HUES48 (cell line): Measurements from ENCODE around the gene DCAF6.
A peak's percentile ranks its signal among the peaks of the same experiment; 100 is the strongest.

Experiments
- H3K27ac ChIP-seq: one replicate; pipeline ENCODE4 v1.7.0; 2013; ENCODE audit warnings: low read depth, low read length, inconsistent platforms
- H3K27me3 ChIP-seq: 2 replicates; pipeline ENCODE4 v1.6.1; 2013; ENCODE audit warnings: mild to moderate bottlenecking, low read length; ENCODE audit not compliant: control insufficient read depth, insufficient read depth
- H3K36me3 ChIP-seq: 2 replicates; pipeline ENCODE4 v1.6.1; 2013; ENCODE audit warnings: low read length; ENCODE audit not compliant: control insufficient read depth, insufficient read depth
- H3K4me1 ChIP-seq: 2 replicates; pipeline ENCODE4 v1.6.1; 2013; ENCODE audit warnings: mild to moderate bottlenecking, low read length; ENCODE audit not compliant: control insufficient read depth, insufficient read depth
- H3K4me3 ChIP-seq: 2 replicates; pipeline ENCODE4 v1.5.1; 2013; ENCODE audit warnings: mild to moderate bottlenecking, low read depth, low read length
- H3K9ac ChIP-seq: 2 replicates; pipeline ENCODE4 v1.6.1; 2013; ENCODE audit warnings: mild to moderate bottlenecking, low read depth, low read length, moderate library complexity
- H3K9me3 ChIP-seq: 2 replicates; pipeline ENCODE4 v1.6.1; 2013; ENCODE audit warnings: low read length; ENCODE audit not compliant: control insufficient read depth, insufficient read depth

Gene DCAF6

DNA sequence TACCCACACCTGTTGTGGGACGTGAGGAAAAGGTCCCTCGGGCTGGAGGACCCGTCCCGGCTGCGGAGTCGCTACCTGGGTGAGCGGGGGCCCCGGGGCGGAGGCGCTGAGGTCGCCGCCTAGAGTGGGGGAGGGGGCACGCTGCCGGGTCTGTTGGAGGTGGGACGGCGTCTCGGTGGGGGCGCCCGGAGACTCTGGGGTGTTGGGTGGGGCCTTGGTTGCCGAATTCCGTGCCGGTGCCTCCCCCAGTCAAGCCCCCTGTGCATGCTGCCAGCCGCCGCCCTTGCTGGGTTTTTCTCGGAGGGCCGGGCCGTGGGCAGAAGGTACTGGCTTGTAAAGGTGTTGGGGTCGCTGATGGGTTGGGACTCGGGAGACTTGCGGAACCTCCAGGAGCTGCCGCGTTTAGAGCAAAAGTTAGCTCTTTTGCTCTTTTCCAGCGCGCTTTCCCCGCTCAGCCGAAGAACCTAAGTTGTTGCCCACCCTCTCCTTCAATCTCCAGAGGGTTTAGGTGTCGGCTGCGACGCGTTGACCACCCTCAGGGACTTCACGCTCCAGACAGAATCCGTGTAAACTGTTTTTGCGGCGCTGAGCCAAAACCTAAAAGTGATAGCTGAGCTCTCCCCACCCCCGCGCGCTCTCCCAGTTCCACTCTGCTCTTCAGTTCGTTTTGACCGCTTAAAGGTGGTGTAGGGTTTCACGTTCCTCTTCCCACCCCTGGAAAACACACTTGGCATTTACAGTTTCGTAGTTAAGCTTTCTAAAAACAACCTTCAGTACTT is 636 bp downstream of the DCAF6 start, which contains the start of gene MPC2:
MPC2 (minus strand) TSS at position 143 of the 779 bp plus-strand sequence. CDS start 1,231 bp downstream, outside the sequence.
- no peaks in the 10 kb centered on the region for H3K9me3 ChIP-seq
- H3K27me3 ChIP-seq = no peaks in the 10 kb centered on the region
- H3K27ac ChIP-seq = peak within 1 kb of the TSS; percentile 98
- peaks cover 23% of the 10 kb centered on the region for H3K4me1 ChIP-seq
- H3K36me3 ChIP-seq = no peaks in the 10 kb centered on the region
- peak within 1 kb of the TSS; percentile 96 for H3K4me3 ChIP-seq
- H3K9ac ChIP-seq = peak within 1 kb of the TSS; percentile 99

- H3K36me3 ChIP-seq = no peaks in the 10 kb centered on the region
- peak overlapping the region; percentile 92 for H3K9ac ChIP-seq
- peak overlapping the region; percentile 98 for H3K27ac ChIP-seq
- no peaks in the 10 kb centered on the region for H3K9me3 ChIP-seq
- H3K4me3 ChIP-seq = peak overlapping the region; percentile 96
- H3K27me3 ChIP-seq = no peaks in the 10 kb centered on the region
- peaks cover 23% of the 10 kb centered on the region for H3K4me1 ChIP-seq
Observed at GRCh38 chr1:167937709-167938010, 1.2 kb downstream of the DCAF6 start.

GRCh38 chr1:167938080-167938636 is 1.7 kb downstream of the DCAF6 start:
- Histone ChIP-seq H3K4me3 (peak overlapping the region; percentile 96), H3K9ac (peak overlapping the region; percentile 92; the same call in 1 of the 2 replicates), H3K4me1 (peaks cover 23% of the 10 kb centered on the region), H3K27ac (peak overlapping the region; percentile 98), H3K36me3 (no peaks in the 10 kb centered on the region), H3K27me3 (no peaks in the 10 kb centered on the region), H3K9me3 (no peaks in the 10 kb centered on the region)

DNA sequence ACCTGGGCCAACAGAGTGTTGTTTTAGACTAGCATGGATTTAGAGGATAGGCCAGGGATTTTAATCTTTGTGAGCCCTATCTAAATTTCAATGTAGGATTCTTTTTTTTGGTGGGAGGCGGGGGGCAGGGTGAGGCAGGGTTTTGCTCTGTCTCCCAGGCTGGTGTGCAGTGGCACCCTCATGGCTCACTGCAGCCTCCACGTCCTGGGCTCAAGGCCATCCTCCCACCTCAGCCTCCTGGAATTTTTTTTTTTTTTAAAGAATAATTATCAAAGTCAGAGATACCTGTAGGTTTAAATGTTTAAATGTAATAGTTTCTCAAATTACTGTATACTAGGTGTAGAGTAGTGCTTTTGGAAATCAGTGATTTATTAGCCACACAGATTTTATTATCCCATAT is 3.8 kb downstream of the DCAF6 start:
- no peak overlapping the region for H3K4me3 ChIP-seq

GRCh38 chr1:167943541-167943940 is 7.1 kb downstream of the DCAF6 start:
- Histone ChIP-seq H3K4me1 (peaks cover 17% of the 10 kb centered on the region), H3K27me3 (no peaks in the 10 kb centered on the region), H3K36me3 (no peaks in the 10 kb centered on the region), H3K9me3 (no peaks in the 10 kb centered on the region), H3K27ac (no peak overlapping the region), H3K9ac (no peak overlapping the region), H3K4me3 (no peak overlapping the region)

More for the DNA sequence above, 3.8 kb downstream of the DCAF6 start:
- H3K27ac ChIP-seq = no peak overlapping the region
- H3K36me3 ChIP-seq = no peaks in the 10 kb centered on the region
- no peaks in the 10 kb centered on the region for H3K9me3 ChIP-seq
- H3K27me3 ChIP-seq = no peaks in the 10 kb centered on the region
- no peak overlapping the region for H3K9ac ChIP-seq
- H3K4me1 ChIP-seq = peaks cover 12% of the 10 kb centered on the region

GRCh38 chr1:167947733-167948132 is 11.2 kb downstream of the DCAF6 start:
- Histone ChIP-seq H3K9me3 (no peaks in the 10 kb centered on the region), H3K4me1 (peaks cover 11% of the 10 kb centered on the region), H3K9ac (no peak overlapping the region), H3K27ac (no peak overlapping the region), H3K36me3 (peaks cover 5% of the 10 kb centered on the region), H3K4me3 (peak overlapping the region; percentile 2; the same call in 1 of the 2 replicates), H3K27me3 (no peaks in the 10 kb centered on the region)

DNA sequence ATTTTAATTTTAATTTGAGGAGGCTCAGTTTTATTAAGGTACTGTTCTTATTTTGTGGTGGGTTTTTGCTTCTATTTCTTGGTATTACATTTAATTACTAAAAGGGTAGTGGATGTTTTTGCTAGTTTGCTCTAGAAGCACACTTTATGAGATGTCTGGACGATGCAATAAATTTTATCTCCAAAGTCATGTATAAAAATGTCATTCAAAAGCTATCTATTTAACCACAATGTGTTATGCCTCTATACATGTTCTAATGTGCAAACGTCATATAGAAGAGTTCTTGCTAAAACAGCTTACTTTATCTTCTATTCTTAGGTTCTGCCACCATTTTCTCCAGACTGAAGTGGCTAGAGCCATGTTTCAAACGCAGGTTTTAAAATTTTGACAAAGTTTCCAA is 13.3 kb downstream of the DCAF6 start:
- no peaks in the 10 kb centered on the region for H3K9me3 ChIP-seq
- no peak overlapping the region for H3K27ac ChIP-seq
- H3K36me3 ChIP-seq = peaks cover 9% of the 10 kb centered on the region

DNA sequence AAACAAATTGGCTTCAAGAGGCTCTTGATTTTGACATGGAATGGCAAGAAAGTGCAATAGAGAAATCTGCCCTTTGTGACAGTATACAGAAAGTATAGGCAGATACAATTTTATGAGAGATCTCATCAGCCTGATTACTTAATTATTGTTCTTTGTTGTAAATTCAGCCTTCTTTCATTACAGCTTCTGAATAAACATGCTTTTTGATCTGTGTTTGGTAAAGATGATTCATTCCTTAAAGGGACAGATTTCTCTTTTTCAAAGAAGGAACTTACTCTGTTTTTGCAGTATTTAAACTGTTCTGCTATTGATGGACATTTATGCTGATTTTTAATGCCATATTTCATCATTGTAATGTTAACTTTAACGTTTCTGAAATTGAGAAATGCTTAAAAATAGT is 14.1 kb downstream of the DCAF6 start:
- Histone ChIP-seq H3K9ac (no peak overlapping the region), H3K27me3 (no peaks in the 10 kb centered on the region), H3K4me3 (no peak overlapping the region), H3K36me3 (peaks cover 9% of the 10 kb centered on the region), H3K27ac (no peak overlapping the region), H3K9me3 (no peaks in the 10 kb centered on the region), H3K4me1 (peaks cover 11% of the 10 kb centered on the region)

More for the DNA sequence above, 13.3 kb downstream of the DCAF6 start:
- Histone ChIP-seq H3K4me3 (no peak overlapping the region), H3K27me3 (no peaks in the 10 kb centered on the region), H3K4me1 (peaks cover 11% of the 10 kb centered on the region), H3K9ac (no peak overlapping the region)

- Histone ChIP-seq H3K4me1 (no peaks in the 10 kb centered on the region), H3K4me3 (no peak overlapping the region), H3K9me3 (no peaks in the 10 kb centered on the region), H3K27ac (no peak overlapping the region), H3K9ac (no peak overlapping the region), H3K36me3 (peaks cover 9% of the 10 kb centered on the region), H3K27me3 (no peaks in the 10 kb centered on the region)
Observed at GRCh38 chr1:167955915-167956314, 19.4 kb downstream of the DCAF6 start.

DNA sequence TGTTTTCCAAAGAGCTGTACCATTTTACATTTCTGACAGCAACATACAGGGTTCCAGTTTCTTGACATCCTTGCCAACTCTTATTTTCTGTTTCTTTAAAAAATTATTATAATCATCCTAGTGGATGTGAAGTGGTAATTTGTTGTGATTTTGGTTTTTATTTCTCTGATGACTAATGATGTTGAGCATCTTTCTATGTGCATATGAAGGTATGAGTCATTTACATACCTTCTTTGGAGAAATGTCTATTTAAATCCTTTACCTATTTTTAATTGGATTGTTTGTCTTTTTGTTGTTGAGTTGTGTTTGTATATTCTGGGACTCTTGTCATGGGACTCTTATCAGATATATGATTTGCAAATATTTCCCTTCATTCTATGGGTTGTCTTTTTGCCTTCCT is 21.2 kb downstream of the DCAF6 start:
- no peaks in the 10 kb centered on the region for H3K9me3 ChIP-seq

GRCh38 chr1:167964646-167965045 is 28.2 kb downstream of the DCAF6 start:
- no peak overlapping the region for H3K4me3 ChIP-seq
- H3K27me3 ChIP-seq = no peaks in the 10 kb centered on the region

More for the DNA sequence above, 21.2 kb downstream of the DCAF6 start:
- H3K4me3 ChIP-seq = no peak overlapping the region
- no peaks in the 10 kb centered on the region for H3K27me3 ChIP-seq
- H3K9ac ChIP-seq = no peak overlapping the region
- H3K27ac ChIP-seq = no peak overlapping the region
- peaks cover 7% of the 10 kb centered on the region for H3K36me3 ChIP-seq
- no peaks in the 10 kb centered on the region for H3K4me1 ChIP-seq

More at GRCh38 chr1:167964646-167965045, 28.2 kb downstream of the DCAF6 start:
- H3K9ac ChIP-seq = no peak overlapping the region
- H3K4me1 ChIP-seq = peaks cover 4% of the 10 kb centered on the region; the same call in 1 of the 2 replicates
- H3K27ac ChIP-seq = no peak overlapping the region
- H3K9me3 ChIP-seq = no peaks in the 10 kb centered on the region
- peaks cover 22% of the 10 kb centered on the region for H3K36me3 ChIP-seq
